Measurements from ENCODE around the gene PLEKHG5.

Gene PLEKHG5, protein sequence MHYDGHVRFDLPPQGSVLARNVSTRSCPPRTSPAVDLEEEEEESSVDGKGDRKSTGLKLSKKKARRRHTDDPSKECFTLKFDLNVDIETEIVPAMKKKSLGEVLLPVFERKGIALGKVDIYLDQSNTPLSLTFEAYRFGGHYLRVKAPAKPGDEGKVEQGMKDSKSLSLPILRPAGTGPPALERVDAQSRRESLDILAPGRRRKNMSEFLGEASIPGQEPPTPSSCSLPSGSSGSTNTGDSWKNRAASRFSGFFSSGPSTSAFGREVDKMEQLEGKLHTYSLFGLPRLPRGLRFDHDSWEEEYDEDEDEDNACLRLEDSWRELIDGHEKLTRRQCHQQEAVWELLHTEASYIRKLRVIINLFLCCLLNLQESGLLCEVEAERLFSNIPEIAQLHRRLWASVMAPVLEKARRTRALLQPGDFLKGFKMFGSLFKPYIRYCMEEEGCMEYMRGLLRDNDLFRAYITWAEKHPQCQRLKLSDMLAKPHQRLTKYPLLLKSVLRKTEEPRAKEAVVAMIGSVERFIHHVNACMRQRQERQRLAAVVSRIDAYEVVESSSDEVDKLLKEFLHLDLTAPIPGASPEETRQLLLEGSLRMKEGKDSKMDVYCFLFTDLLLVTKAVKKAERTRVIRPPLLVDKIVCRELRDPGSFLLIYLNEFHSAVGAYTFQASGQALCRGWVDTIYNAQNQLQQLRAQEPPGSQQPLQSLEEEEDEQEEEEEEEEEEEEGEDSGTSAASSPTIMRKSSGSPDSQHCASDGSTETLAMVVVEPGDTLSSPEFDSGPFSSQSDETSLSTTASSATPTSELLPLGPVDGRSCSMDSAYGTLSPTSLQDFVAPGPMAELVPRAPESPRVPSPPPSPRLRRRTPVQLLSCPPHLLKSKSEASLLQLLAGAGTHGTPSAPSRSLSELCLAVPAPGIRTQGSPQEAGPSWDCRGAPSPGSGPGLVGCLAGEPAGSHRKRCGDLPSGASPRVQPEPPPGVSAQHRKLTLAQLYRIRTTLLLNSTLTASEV

DNA sequence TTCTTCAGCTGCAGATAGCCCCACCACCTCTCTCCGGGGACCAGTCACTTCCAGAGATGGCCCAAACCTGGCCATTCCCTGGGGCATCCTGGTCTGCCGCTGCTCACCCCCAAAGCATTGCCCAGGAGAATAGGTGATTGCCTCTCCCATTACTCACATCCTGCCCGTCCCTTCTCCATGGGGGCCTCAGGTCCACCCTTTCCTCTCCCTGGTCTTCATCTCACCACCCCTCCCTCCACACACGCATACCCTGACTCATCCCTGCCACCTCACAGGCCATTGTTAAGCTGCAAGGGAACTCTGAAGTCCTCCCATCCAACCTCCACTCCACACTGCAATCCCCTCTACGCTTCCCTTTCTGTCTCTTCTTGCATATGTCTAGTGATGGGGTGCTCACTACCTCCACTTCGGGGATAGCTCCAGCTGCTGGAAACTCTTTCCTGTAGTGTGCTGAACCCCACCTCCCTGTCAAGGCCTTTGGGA is at the start of gene PLEKHG5:
TSS of gene PLEKHG5 (minus strand) at position 188 of the 483 bp plus-strand sequence. CDS start 14,096 bp downstream, outside the sequence.
- Histone ChIP-seq H3K27ac (ENCODE audit: low read length) (no peak within 1 kb of the TSS), H3K36me3 (ENCODE audit: control insufficient read depth, low read depth, low read length) (no peaks in the 10 kb centered on the region), H3K4me1 (ENCODE audit: control insufficient read depth, low read depth, low read length) (peaks cover 23% of the 10 kb centered on the region)

DNA sequence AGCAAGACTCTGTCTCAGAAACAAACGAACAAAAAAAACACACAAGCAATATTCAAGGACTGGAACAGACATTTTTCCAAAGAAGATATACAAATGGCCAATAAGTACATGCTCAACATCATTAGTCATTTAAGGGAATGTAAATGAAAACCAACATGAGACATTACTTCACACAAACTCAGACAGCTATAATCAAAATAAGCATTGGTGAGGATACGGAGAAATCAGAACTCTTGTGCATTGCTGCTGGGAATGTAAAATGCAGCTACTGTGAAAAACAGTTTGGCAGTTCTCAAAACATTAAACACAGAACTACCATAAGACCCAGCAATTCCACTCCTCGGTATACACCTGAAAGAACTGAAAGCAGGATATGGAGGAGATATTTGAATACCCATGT is 47.5 kb upstream of the PLEKHG5 start:
- H3K9me3 ChIP-seq (ENCODE audit: control insufficient read depth, low read depth, low read length), result no peaks in the 10 kb centered on the region
- no peak overlapping the region for H3K9ac ChIP-seq (ENCODE audit: low read length)
- H3K4me3 ChIP-seq (ENCODE audit: low read length), result no peak overlapping the region
- no peak overlapping the region for H3K27ac ChIP-seq (ENCODE audit: low read length)
- H3K36me3 ChIP-seq (ENCODE audit: control insufficient read depth, low read depth, low read length), result peaks cover 24% of the 10 kb centered on the region
- no peaks in the 10 kb centered on the region for H3K4me1 ChIP-seq (ENCODE audit: control insufficient read depth, low read depth, low read length)
- no peaks in the 10 kb centered on the region for H3K27me3 ChIP-seq (ENCODE audit: control insufficient read depth, insufficient read depth, low read length)

More for the DNA sequence above, at the start of gene PLEKHG5:
- Histone ChIP-seq H3K9me3 (ENCODE audit: control insufficient read depth, low read depth, low read length) (no peaks in the 10 kb centered on the region), H3K4me3 (ENCODE audit: low read length) (peak within 1 kb of the TSS; percentile 88), H3K9ac (ENCODE audit: low read length) (peak within 1 kb of the TSS; percentile 62), H3K27me3 (ENCODE audit: control insufficient read depth, insufficient read depth, low read length) (peaks cover 10% of the 10 kb centered on the region)

DNA sequence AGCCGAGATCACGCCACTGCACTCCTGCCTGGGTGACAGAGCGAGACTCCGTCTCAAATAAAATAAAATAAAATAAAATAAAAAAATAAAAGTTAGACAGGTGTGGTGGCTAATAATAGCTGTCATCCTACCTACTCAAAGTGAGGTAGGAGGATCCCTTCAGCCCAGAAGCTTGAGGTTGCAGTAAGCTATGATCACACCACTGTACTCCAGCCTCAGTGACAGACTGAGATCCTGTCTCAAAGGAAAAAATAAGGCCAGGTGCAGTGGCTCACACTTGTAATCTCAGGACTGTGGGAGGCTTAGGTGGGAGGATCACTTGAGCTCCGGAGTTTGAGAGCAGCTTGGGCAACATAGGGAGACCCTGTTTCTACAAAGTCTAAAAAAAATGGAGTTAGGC is 44.8 kb upstream of the PLEKHG5 start:
- Histone ChIP-seq H3K4me3 (ENCODE audit: low read length) (no peak overlapping the region), H3K27ac (ENCODE audit: low read length) (no peak overlapping the region), H3K27me3 (ENCODE audit: control insufficient read depth, insufficient read depth, low read length) (no peaks in the 10 kb centered on the region), H3K36me3 (ENCODE audit: control insufficient read depth, low read depth, low read length) (peaks cover 38% of the 10 kb centered on the region), H3K4me1 (ENCODE audit: control insufficient read depth, low read depth, low read length) (no peaks in the 10 kb centered on the region), H3K9me3 (ENCODE audit: control insufficient read depth, low read depth, low read length) (no peaks in the 10 kb centered on the region), H3K9ac (ENCODE audit: low read length) (no peak overlapping the region)

DNA sequence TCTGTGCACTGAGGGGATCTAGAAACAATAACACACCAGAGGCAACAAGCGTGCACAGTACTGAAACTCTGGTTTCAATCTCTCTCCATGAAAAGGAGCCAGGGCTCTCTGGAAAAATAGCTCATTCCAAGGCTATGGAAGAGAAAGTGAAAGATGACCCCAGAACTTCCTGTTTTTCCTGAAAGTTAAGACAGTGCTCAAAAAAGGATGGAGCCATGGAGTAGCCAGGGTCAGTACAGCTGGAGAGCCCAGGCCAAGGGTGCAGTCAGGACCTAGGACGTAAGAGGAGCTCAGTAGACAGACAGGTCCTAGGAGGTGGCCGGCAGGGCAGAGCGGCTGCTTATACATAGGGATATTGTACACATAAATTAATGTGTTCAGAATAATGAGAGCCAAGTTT is 43.7 kb upstream of the PLEKHG5 start:
- Histone ChIP-seq H3K9ac (ENCODE audit: low read length) (no peak overlapping the region), H3K4me3 (ENCODE audit: low read length) (no peak overlapping the region), H3K27me3 (ENCODE audit: control insufficient read depth, insufficient read depth, low read length) (no peaks in the 10 kb centered on the region), H3K9me3 (ENCODE audit: control insufficient read depth, low read depth, low read length) (no peaks in the 10 kb centered on the region), H3K36me3 (ENCODE audit: control insufficient read depth, low read depth, low read length) (peaks cover 46% of the 10 kb centered on the region), H3K27ac (ENCODE audit: low read length) (no peak overlapping the region), H3K4me1 (ENCODE audit: control insufficient read depth, low read depth, low read length) (no peaks in the 10 kb centered on the region)

DNA sequence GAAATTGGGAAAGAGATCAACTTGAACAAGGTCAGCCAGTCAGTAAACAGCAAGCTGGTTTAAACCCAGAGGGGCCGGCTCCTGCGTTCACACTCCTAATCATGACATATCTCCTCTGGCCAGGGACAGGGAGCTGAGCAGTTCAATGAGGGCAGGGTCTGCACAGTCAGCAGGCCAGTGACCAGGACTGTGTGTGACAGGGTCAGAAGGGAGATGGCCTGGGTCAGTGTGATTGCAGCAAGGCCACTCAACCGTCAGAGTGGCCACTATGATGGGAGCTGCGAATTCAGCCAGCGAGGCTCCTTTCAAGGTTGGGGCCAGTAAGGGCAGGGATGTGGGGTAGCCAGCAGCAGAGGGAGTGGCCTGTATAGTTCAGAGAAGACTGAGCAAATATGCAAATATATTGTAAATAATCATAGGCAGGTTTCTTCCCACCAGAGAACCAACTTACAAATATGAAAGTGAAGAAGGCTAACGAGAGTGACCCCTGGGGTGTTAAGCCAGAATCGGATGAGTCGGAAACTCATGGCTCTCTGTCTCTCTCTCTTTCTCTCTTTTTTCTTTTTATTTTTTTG is 42.9 kb upstream of the PLEKHG5 start:
- Histone ChIP-seq H3K27ac (ENCODE audit: low read length) (no peak overlapping the region), H3K4me1 (ENCODE audit: control insufficient read depth, low read depth, low read length) (no peaks in the 10 kb centered on the region), H3K9ac (ENCODE audit: low read length) (no peak overlapping the region), H3K4me3 (ENCODE audit: low read length) (no peak overlapping the region), H3K27me3 (ENCODE audit: control insufficient read depth, insufficient read depth, low read length) (no peaks in the 10 kb centered on the region), H3K36me3 (ENCODE audit: control insufficient read depth, low read depth, low read length) (peaks cover 46% of the 10 kb centered on the region), H3K9me3 (ENCODE audit: control insufficient read depth, low read depth, low read length) (no peaks in the 10 kb centered on the region)

DNA sequence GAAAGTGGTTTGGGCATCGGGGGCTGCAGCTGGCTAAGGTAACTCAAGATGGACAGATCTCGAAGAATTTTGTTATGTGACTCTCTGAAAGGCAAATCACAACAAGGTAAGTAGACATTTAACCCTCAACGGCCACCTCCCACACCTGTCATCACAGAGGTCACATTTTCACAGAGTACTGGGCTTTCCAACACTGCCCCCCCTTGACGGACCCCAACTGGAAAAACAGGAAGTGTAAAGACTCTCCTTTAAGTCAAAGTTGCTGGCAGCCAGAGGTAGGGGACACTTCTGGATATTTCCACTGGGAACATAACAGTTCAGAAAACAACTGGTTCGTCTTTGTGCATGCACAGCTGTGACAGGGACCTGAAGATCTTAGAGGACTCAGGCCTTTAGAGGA is 40.5 kb upstream of the PLEKHG5 start:
- no peak overlapping the region for H3K9ac ChIP-seq (ENCODE audit: low read length)
- H3K4me3 ChIP-seq (ENCODE audit: low read length), result no peak overlapping the region
- H3K27ac ChIP-seq (ENCODE audit: low read length), result no peak overlapping the region
- no peaks in the 10 kb centered on the region for H3K27me3 ChIP-seq (ENCODE audit: control insufficient read depth, insufficient read depth, low read length)
- peaks cover 57% of the 10 kb centered on the region for H3K36me3 ChIP-seq (ENCODE audit: control insufficient read depth, low read depth, low read length)
- H3K4me1 ChIP-seq (ENCODE audit: control insufficient read depth, low read depth, low read length), result no peaks in the 10 kb centered on the region
- H3K9me3 ChIP-seq (ENCODE audit: control insufficient read depth, low read depth, low read length), result no peaks in the 10 kb centered on the region

DNA sequence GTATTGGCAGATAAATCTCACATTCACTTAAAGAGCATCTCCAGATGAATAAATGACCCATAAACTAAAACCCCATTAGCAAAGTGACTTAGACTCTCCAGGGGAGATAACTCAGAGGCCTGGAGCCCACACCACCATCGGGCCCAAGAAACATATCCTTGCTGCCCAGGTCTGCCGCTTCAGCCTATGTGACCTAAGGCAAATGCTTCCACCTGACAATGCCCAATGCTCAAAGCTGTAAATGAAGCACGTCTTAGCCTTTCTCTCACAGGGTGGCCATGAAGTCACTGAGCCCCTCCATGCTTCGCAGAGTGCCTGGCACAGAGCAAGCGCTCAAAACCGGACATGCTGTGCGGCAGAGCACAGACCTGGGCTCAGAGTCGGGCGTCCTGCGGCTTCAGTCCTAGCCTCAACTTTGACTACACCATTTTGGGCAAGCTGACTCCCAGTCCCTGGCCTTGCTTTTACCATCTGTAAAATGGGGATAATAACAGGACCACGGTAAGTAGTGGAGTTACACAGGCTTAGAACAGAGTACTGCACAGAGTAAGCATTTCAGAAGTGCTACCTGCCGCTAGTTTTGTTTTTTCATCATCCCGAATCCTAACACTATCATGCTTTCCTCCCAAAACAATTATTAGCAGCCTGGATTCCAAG is 39.2 kb upstream of the PLEKHG5 start:
- H3K9ac ChIP-seq (ENCODE audit: low read length), result no peak overlapping the region
- peaks cover 65% of the 10 kb centered on the region for H3K36me3 ChIP-seq (ENCODE audit: control insufficient read depth, low read depth, low read length)
- H3K4me3 ChIP-seq (ENCODE audit: low read length), result no peak overlapping the region
- no peaks in the 10 kb centered on the region for H3K4me1 ChIP-seq (ENCODE audit: control insufficient read depth, low read depth, low read length)
- no peak overlapping the region for H3K27ac ChIP-seq (ENCODE audit: low read length)
- no peaks in the 10 kb centered on the region for H3K9me3 ChIP-seq (ENCODE audit: control insufficient read depth, low read depth, low read length)
- no peaks in the 10 kb centered on the region for H3K27me3 ChIP-seq (ENCODE audit: control insufficient read depth, insufficient read depth, low read length)

DNA sequence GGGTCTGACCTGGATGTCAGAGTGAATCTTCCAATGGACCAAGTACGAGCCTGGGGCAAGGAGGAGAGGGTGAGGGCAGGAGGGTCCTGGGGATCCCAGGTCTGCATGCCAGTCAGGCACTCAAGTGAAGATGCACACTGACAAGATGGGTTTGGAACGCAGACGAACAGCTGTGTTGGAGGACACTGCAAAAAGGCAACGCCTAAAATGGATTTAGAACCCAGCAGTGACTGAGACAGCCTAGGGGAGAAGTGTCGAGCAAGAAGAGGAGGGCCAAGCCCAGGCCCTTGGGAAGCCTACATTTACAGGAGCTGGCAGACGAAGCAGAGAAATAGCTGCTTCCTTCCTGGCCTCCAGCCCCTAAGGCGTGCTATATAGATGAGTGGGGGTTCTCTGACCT is 37.0 kb upstream of the PLEKHG5 start:
- peaks cover 65% of the 10 kb centered on the region for H3K36me3 ChIP-seq (ENCODE audit: control insufficient read depth, low read depth, low read length)
- H3K27me3 ChIP-seq (ENCODE audit: control insufficient read depth, insufficient read depth, low read length), result no peaks in the 10 kb centered on the region
- no peaks in the 10 kb centered on the region for H3K4me1 ChIP-seq (ENCODE audit: control insufficient read depth, low read depth, low read length)
- H3K9ac ChIP-seq (ENCODE audit: low read length), result no peak overlapping the region
- H3K27ac ChIP-seq (ENCODE audit: low read length), result no peak overlapping the region
- H3K4me3 ChIP-seq (ENCODE audit: low read length), result no peak overlapping the region
- no peaks in the 10 kb centered on the region for H3K9me3 ChIP-seq (ENCODE audit: control insufficient read depth, low read depth, low read length)

DNA sequence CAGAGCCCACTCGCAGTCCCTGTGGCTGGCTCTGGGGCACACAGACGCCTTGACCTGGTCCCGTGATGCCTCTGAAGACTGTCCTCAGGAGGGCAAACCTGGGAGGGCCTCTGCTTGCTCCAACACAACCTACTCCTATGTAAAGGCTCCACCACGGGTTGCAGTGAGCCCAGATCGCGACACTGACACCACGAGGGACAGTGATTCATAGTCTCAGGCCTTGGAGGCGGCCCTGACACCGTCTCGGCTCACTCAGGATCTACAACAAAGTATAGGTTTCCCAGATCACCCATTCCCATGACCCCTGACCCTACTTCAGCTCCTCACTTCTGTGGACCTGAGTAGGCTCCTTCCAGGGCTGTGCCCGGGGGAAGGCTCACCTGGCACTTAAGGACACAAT is 34.8 kb upstream of the PLEKHG5 start:
- Histone ChIP-seq H3K4me3 (ENCODE audit: low read length) (no peak overlapping the region), H3K27ac (ENCODE audit: low read length) (no peak overlapping the region), H3K27me3 (ENCODE audit: control insufficient read depth, insufficient read depth, low read length) (no peaks in the 10 kb centered on the region), H3K9ac (ENCODE audit: low read length) (no peak overlapping the region), H3K4me1 (ENCODE audit: control insufficient read depth, low read depth, low read length) (no peaks in the 10 kb centered on the region), H3K36me3 (ENCODE audit: control insufficient read depth, low read depth, low read length) (peaks cover 43% of the 10 kb centered on the region), H3K9me3 (ENCODE audit: control insufficient read depth, low read depth, low read length) (no peaks in the 10 kb centered on the region)

DNA sequence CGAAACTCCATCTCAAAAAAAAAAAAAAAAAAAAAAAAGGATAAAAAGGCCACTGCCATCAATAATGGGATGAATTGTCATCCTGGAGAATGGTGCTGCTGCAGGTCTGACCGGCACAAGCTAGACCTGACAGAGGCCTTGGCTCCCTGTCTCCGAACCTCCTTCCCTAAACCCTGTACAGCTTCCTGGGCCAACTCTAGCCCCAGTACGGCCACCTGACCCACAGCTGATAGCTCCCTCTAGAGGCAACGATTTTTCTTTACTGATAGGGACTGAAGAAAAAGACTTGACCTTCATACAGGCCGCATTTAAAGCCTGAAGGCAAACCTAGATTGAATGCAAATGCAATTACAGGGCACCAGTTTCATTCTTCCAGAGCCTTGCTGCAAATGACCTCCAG is 32.1 kb upstream of the PLEKHG5 start:
- Histone ChIP-seq H3K9me3 (ENCODE audit: control insufficient read depth, low read depth, low read length) (no peaks in the 10 kb centered on the region), H3K4me3 (ENCODE audit: low read length) (no peak overlapping the region), H3K9ac (ENCODE audit: low read length) (no peak overlapping the region), H3K27ac (ENCODE audit: low read length) (no peak overlapping the region), H3K36me3 (ENCODE audit: control insufficient read depth, low read depth, low read length) (peaks cover 28% of the 10 kb centered on the region), H3K27me3 (ENCODE audit: control insufficient read depth, insufficient read depth, low read length) (no peaks in the 10 kb centered on the region), H3K4me1 (ENCODE audit: control insufficient read depth, low read depth, low read length) (peaks cover 14% of the 10 kb centered on the region)

DNA sequence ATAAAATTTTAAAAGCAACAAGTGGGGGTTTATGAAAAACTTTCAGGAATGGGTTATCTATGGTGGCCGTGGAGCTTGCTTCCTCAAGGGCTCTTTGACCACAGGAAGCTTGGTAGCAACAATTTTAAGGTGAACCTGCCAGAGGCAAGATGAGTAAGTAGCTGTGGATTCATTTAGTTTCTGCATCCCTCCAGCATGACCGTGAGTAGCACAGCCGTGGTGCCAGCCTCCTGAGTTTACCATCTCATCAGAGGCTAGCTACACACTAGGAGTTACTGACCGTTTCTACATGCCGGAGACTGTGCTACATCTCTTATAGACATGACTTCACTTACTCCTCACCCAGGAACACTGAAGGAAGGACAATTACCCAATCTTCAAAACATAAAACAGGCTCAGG is 30.1 kb upstream of the PLEKHG5 start:
- Histone ChIP-seq H3K27ac (ENCODE audit: low read length) (no peak overlapping the region), H3K9ac (ENCODE audit: low read length) (no peak overlapping the region), H3K4me1 (ENCODE audit: control insufficient read depth, low read depth, low read length) (peaks cover 14% of the 10 kb centered on the region), H3K4me3 (ENCODE audit: low read length) (no peak overlapping the region), H3K9me3 (ENCODE audit: control insufficient read depth, low read depth, low read length) (no peaks in the 10 kb centered on the region), H3K27me3 (ENCODE audit: control insufficient read depth, insufficient read depth, low read length) (no peaks in the 10 kb centered on the region), H3K36me3 (ENCODE audit: control insufficient read depth, low read depth, low read length) (peaks cover 16% of the 10 kb centered on the region)

Measured in iPS-18a (cell line).